Measurements from ENCODE around the gene PUDP.
"Not testable (repeated sequence)": the region's sequence is repeated elsewhere in the genome, so short reads cannot be mapped to it uniquely, and the experiment has no call there.

The PUDP gene

DNA sequence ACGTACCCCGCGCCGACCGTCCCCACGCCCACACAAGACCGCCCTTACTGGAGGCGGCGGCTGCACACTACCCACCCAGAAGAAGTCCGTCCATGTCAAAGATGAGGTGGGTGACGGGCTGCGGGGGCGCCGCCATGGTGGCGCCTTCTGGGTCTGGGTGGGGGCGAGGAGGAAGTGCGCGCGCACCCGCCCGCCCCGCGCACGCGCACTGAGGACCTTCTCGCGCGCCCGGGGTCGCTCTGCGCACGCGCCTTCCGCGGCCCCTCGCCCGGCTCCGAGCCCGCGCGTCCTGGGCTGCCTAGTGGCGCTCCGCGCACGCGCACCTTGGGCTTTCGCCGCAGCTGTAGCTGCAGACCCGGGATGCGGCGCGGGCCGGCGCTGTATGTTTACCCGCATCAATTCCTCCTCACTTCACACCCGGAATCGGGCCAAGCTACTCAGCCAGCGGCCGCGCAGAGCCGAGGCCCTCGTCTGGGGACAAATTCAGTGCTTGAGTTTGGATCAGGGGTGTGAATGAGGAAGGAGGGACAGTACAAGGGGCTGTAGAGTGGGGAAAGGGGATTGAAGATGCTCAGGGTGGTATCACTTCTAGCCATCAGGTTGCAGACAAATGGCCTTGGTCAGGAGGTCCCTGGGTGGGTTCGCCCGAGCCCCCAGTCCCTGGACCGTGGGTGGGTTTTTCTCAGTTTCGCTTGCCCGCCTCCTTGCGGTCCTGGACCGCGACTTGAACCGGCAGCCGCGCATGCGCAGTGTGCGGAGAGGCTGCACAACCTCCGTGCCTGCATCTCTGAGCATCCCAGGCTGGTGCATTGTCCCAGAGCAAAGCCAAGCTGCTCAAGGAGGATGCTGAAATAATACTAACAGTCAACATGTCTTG lies at the start of gene PUDP:
PUDP (minus strand) TSS at position 176 of the 877 bp plus-strand sequence; CDS start at position 136, 40 bp downstream.
- no peak for FAIRE-seq

DNA sequence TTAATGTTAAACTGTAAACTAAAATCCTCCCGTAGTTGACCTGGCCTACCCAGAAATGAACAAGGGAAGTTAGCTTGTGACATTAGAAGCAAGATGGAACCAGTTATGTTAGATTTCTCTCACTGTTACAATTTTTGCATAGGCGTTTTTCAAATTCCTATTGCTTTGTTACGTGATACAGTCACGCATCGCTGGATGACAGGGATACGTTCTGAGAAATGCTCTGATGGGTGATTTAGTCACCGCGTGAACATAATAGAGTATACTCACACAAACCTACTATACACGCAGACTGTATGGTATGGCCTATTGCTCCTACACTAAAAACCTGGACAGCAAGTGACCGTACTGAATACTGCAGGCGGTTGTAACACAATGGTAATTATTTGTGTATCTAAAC lies 46.7 kb upstream of the PUDP start:
- FAIRE-seq: no peak

- no peak for FAIRE-seq
Measured at GRCh38 chrX:7192871-7193270, 44.9 kb upstream of the PUDP start.

DNA sequence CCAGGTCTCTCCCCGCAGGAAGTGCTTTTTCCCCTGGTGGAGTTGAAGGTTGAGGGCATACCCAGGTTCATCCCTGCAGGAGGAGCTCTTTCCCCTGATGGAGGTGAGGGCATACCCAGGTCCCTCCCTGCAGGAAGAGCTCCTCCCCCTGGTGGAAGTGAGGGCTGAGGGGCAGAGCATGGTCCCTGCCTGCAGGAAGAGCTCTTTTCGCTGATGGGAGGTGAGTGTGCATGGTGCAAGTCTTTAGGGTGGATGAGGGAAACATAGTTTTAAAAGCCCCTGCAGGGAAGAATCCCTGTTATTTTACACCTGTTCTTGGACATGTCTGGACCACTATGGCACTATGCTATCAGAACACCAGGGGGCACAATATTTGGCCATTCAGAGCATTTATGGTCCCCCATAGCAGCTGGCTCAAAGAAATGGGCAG lies 43.7 kb upstream of the PUDP start:
- no peak for FAIRE-seq

GRCh38 chrX:7190157-7190556 lies 42.2 kb upstream of the PUDP start:
- FAIRE-seq: no peak

GRCh38 chrX:7188672-7189071 lies 40.7 kb upstream of the PUDP start:
- no peak for FAIRE-seq

DNA sequence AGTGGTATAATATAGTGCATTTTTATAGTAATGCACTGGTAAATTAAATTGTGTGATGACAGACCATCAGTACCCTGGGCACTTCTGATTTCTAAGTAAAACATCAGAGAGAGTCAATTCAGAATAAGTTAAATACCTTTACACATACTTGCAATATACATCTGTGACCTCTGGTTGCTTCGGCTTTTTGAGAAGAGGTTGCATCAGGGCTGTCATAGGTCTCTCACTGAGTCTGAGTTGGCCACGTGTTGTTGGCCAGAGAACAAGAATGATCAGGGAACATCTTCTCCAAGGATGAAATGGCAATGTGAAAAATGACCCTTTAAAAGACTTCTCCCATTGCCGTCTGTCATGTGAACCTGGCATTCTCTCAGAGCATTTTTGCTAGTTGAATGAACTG lies 36.9 kb upstream of the PUDP start:
- no peak for FAIRE-seq

- FAIRE-seq: no peak
Measured at GRCh38 chrX:7179446-7179845, 31.5 kb upstream of the PUDP start.

DNA sequence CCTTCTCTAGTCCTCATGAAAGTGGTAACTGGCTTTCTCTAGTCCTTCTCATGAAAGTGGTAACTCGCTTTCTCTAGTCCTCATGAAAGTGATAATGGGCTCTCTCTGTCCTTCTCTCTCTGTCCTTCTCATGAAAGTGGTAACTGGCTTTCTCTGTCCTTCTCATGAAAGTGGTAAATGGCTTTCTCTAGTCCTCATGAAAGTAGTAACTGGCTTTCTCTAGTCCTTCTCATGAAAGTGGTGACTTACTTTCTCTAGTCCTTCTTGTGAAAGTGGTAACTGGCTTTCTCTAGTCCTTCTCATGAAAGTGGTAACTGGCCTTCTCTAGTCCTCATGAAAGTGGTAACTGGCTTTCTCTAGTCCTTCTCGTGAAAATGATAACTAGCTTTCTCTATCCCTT lies 30.9 kb upstream of the PUDP start:
- not testable (repeated sequence) for FAIRE-seq

GRCh38 chrX:7170898-7171297 lies 22.9 kb upstream of the PUDP start:
- FAIRE-seq: no peak

DNA sequence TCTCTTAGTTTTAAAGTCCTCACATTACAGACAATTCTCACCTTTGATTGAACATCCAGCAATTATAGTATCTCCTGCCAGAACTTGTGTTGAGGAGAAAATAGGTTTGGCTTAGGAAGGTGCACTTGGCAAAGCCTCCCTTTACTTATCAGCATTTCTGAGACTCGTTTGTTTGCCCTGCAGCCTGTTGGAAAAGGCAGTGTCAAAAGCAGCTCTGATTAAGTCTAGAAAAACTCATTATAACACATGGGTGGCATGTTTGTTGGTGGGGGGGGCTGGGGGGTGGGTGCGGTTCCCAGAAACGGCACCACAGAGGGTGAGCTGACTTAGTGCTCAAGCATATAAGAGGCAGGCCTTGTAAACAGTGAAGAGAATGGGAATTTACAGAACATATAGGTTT lies 21.7 kb upstream of the PUDP start:
- FAIRE-seq: no peak

- no peak for FAIRE-seq
Measured at GRCh38 chrX:7168371-7168770, 20.4 kb upstream of the PUDP start.

GRCh38 chrX:7164174-7164573 lies 16.2 kb upstream of the PUDP start:
- no peak for FAIRE-seq

DNA sequence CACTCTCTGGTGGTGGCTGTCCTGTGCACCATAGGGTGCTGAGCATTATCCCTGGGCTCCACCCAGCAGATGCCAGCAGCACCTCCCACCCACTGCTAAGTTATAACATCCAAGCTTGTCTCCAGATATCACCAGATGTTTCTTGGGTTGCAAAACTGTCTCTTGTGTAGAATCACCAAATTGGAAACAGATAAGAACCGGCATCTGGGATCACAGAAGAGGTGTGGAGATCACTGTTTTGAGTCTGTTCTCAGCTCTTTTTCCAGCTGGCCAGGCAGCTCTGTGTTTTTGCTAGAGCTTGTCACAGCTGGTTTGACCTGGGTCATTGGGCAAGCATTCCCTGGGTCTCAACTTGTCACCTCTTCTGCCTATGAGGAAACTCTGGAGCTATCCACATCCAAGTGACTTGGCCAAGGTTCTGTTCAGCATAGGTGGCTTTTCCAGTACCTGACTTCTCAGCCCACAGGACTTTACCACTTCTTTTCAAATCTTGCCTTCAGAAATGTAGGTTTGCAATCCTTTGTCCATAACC lies 15.3 kb upstream of the PUDP start:
- no peak for FAIRE-seq

DNA sequence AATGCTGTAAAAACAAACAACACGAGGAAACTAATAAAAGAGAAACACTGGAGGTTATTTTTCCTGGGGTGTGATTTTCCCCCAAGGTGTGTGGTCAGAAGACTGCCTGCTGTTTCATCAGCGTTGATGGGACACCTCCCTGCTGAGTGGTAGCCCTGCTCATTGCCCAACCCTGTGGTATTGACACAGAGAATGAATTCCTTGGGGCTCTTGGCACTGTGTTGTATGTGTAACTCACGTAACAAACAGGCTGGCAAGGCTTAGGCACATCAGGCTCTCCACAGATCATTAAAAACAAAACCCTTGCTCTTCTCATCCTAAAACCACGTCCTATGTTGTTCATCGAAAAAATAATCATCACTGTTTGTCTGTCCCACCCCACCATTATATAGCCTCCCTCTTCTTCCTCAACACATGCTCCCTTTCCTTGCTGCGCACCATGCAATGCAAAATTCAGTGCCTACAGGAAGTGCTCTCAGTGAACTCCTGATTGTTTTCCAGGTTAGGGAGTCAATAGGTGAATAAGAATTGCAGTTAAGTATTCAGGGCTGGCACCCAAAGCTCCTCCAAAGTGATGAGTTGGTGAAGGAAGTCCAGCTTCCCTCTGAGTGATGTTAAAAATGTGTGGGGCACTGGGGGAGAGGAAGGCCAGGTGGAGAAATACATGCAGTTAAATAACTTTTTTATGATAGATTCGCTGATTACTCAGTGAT lies 11.4 kb upstream of the PUDP start:
- FAIRE-seq: no peak

DNA sequence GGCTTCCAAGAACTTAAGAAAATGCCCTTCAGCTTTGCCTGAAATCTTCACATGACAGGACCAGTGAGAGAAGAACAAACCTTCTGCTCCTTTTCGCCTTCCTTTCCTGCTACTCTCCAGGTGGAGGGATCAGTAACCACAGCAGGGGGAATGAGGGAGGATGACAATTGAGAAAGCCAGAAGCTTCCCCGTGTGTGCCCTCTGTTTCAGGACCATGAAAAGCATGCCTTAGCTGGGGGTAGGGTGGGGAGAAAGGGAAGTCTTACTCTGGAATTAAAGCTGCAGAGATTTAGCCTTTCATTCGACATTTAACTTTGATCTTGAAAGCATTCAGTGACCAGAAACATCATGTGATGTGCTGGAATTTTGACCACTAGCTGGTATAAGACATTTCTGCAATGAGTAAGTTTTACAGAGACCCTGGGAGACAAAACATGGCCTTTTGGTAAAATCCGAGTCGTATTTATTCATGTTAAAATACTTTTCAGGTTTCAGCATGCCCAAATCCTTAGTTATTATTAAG lies 10.6 kb upstream of the PUDP start:
- no peak for FAIRE-seq

- FAIRE-seq: no peak
Measured at GRCh38 chrX:7156879-7157278, 8.9 kb upstream of the PUDP start.

DNA sequence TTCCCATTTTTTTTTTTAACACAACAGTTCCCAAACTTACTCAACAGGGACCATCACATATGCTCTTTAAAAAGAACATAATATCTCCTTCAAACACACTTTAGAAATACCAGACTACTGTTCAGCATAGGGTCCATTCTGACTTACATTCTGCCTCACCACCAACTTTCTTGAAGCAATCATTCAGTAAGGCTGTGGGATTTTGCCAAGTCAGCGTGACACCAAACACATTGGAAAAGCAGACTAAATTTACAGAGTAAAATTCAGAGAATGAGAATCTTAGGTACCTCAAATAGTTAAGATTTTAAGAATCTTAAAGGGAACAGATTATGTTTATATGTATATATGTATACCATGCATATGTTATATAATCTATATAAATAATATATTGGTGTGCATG lies 7.2 kb upstream of the PUDP start:
- FAIRE-seq: no peak

DNA sequence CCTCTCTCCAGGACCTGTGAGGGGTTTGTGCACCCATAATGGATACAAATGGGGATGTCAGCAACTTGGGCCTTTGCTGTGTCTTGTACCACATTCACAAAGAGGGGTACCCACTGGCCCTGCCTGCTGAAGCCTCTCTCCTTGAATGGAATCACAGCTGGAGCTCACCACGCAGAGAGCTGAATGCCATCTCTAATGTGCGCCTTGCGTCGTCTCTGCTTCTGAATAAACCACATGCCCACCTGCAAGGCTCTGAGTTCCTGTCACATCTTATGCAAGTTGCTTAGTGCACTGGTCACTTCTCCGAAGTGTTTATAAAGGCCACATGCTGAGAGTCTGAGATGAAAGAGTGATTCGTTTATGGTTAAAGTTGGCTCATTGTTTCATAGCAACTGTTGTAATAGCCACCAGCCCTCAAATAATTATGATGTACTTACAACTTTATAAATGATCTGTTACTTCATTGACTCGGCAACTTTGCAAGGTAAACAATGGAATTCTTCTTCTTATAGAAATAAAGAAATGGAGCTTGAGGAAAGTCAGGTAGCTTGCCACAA lies 6.2 kb upstream of the PUDP start:
- FAIRE-seq: no peak

DNA sequence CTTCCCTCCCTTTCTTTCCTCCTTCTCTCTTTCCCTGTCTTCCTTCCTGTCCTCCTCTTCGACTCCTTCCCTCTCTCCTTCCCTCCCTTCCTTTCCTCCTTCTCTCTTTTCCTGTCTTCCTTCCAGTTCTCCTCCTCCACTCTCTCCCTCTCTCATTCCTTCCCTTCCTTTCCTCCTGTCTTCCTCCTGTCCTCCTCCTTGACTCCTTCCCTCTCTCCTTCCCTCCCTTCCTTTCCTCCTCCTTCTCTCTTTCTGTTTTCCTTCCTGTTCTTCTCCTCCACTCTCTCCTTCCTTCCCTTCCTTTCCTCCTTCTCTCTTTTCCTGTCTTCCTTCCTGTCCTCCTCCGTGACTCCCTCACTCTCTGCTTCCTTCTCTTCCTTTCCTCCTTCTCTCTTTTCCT lies 5.3 kb upstream of the PUDP start:
- FAIRE-seq: no peak

DNA sequence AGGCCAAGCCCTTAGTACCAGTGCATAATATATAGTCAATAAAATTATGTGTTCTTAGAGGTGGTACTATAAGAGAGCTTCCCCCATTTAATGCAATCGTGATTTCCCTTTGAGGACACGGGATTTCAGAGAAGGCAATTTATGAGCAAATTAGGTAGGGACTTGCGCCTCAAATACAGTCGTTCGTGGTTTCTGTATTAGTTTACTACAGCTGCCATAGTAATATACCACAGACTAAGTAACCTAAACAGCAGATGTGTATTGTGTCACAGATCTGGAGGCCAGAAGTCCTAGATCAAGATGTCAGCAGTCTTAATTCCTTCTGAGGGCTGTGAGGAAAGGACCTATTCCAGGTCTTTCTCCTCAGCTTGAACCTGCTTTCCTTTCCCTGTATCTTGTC lies 1.5 kb upstream of the PUDP start:
- FAIRE-seq: no peak

DNA sequence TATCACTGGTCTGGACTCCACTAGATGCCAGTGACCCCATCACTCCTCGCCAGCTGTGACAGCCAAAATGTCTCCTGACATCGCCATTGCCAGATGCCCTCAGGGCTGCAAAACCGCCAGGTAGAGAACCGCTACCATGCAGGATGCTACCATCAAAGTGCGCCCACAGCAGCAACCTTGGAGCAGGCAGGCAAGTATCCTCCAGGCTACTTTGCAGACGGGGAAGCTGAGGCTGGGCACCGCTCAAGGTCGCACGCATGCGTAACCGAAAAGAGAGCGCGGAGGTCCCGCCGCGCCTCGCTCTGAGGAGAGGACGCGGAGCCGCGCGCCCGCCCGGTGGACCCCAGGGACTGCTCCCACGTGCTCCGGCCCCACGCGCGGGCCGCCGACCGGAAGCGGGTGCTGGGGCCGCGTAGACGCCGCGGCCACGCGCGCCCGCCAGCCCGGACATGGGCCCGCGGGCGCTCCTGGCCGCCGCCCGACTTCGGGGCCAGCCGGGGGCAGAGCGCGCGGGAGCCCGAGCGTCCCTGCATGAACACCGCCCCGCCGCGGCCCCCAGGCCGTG lies 458 bp downstream of the PUDP start, which contains the start of gene STS:
STS (plus strand) TSS at position 300 of the 565 bp plus-strand sequence. CDS start 105,488 bp downstream, outside the sequence.
- no peak for FAIRE-seq
